ENCODE data around the gene NECTIN2. TPM values are rescaled to one million over a fixed set of nuclear protein-coding genes. Genes with fewer than 3 reads are reported as not detected.

The NECTIN2 gene
- total RNA-seq, result 103 TPM
- long read RNA-seq, transcript NECTIN2-202 (6 exons, 2,112 nt), result major isoform, 147 of 171 reads
- long read RNA-seq, partial matches to known transcripts, result 9 of 171 reads
- long read RNA-seq, other reads (novel, unspliced or antisense), result 12 of 171 reads

DNA sequence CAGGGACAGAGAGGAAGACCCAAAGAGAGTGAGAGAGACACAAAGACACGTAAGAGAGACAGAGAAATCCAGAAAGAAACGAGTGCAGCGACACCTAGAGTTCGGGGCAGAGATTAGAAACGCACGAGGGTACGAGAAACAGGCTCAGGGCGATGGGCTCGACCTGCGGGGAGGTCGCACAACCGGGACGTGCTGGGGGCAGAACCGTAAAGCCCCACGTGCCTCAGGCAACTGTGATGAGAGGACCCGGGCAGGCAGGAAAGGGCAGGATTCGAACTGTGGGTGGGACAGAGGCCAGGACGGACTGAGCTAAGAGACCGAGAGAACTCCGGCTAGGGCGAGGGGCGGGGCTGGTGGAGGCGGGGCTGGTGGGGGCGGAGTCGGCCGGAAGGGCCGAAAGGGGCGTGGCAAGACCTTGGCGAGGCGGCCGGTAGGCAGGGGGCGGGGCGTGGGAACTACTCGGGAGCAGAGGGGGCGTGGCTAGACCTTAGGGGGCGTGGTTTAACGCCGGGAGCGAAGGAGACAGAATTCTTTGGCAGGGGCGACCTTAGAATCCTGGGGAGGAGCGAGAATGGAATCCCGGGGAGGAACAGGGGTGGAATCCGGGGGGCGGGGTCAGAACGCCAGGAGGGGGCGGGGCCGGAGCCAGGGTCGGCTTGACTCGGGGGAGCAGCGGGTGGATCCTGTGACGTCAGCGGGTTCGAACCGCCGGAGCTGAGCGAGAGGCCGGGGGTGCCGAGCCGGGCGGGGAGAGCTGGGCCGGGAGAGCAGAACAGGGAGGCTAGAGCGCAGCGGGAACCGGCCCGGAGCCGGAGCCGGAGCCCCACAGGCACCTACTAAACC, at the start of gene NECTIN2:
Gene NECTIN2 (plus strand): TSS at position 686 of the 843 bp plus-strand sequence. CDS start 229 bp downstream, outside the sequence.
- peak; percentile 100 for DNase-seq (ENCODE audit: low spot score)

DNA sequence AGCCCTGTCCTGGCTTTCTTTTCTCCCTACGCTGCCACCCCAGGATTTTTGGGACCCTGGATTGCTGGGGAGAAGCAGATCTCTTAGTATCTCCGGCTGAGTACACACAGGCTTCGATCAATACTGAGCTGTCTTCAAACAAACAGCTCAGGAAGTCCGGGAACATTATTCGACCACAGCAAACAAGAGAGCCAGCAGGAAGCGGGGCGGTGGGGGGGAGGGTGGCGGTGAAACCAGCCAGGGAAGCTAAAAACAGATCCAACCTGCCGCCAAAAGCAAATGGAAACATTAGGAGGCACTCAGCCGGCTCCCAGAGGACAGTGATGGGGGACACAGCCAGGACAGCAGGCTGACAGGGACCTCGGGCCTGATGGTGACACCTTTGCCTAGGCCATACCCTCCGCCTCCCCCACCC, 49.4 kb upstream of the NECTIN2 start:
- DNase-seq (ENCODE audit: low spot score), result no peak

DNA sequence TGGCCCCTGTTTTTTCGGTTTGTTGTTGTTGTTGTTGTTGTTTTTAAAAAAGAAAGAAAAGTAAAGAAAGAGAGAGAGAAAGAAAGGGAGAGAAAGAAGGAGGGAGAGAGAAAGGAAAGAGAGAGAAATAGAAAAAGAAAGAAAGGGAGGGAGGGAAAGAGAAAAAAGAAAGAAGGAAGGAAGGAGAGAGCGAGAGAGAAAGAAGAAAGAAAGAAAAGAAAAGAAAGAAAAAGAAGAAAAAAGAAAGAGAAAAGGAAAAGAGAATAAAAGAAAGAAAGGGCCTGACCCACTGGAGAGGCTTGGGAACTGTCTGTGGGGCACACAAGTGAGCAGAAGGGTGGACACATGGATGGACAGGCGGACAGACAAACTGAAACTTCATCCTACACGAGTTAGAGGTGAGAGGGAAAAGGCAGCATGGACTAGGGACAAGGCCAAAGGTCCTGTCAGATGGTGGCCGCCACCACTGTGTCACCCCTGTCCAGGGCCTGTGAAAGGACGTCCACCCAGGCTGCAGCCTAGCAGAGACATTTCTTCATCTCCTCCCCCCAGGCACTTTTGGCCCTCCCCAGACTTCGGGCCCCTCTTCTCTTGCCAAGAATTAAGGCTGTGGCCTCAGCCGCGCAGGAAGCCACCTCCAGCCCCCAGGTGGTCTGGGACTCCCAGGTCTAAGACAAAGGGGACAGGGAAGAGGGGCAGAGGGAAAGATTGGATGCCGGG, 46.3 kb upstream of the NECTIN2 start:
- no peak for DNase-seq (ENCODE audit: low spot score)

DNA sequence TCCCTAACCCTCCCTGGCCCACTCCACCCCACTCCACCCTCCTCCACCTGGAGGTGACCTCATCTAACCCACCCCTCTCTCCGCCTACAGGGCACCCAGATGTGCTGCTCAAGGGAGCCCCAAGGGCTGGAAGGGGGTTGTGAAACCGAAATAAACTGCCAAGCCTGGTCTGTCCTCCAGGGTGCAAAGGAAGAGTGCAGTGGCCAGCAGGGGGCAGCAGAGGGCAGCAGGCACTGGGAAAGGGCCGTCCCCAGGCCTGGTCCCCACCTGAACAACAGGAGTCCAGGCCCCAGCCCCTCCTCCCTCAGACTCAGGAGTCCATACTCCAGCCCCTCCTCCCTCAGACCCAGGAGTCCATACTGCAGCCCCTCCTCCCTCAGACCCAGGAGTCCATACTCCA, 45.6 kb upstream of the NECTIN2 start:
- peak; percentile 94 for DNase-seq (ENCODE audit: low spot score)

DNA sequence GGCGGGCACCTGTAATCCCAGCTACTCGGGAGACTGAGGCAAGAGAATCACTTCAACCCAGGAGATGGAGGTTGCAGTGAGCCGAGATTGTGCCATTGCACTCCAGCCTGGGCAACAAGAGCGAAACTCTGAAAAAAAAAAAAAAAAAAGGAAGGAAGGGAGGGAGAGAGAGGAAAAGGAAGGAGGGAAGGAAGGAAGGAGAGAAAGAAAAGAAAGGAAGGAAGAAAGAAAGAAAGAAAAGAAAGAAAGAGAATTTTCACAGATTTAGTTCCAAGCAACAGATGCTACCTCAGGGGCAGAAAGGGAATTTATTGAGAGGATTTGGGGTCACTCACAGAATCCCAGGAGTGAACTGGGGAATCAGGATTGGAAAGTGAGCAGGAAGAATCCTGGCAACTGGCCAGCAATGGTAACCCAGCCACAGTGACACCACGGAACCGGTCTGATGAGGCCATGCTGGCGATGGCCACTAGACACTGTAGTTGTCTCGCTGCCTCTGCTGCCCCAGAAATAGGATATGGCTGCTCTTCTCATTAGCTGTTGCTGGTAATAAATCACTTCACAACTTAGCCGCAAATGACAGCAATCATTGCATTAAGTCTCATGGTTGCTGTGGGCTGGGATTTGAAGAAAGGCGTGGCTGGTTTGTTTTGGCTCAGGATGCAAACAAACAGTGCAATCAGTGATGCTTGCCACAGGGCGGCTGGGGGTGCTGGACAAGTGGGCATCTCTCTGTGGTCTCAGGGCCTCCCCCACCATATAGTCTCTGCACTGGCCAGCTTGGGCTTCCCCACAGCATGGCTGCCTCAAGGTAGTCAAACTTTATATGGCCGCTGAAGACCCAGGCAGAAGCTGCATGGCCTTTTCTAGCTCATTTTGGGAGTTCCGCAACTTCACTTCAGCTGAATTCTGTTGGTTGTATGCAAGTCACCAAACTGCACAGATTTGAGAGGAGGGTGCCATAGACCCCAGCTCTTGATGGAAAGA, 42.4 kb upstream of the NECTIN2 start:
- no peak for DNase-seq (ENCODE audit: low spot score)

DNA sequence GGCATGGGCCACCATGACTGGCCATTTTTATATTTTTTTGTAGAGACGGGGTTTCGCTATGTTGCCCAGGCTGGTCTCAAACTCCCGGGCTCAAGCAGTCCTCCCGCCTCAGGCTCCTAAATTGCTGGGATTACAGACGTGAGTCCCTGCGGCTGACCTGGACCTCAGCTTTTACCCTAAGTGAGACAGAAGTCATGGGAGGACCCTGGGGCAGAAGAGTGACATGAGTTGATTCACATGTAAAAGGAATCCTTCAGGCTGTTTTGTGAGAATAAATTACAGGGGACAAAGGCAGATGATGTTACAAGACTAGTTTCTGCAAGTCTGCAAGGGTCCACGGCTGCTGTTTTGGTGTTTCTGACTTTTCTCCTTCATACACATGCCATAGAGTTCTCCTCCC, 39.8 kb upstream of the NECTIN2 start:
- DNase-seq (ENCODE audit: low spot score), result no peak

DNA sequence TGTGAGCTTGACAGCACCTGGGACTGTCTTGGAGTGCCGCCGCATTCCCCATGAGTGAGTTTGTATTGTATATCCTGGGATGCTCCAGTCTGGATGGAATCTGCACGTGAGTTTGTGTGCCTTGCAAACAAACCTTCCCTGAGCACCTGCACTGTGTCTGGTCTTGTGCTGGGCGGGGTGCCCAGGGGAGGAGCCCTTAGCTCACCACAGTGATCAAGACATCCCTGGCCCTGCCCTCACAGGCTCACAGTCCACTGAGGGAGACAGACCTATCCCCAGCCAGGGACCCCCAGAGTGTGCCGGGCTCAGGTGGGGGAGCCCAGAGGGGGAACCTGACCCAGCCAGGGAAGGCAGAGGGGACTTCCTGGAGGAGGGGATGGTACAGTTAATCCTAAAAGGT, 38.9 kb upstream of the NECTIN2 start:
- no peak for DNase-seq (ENCODE audit: low spot score)

DNA sequence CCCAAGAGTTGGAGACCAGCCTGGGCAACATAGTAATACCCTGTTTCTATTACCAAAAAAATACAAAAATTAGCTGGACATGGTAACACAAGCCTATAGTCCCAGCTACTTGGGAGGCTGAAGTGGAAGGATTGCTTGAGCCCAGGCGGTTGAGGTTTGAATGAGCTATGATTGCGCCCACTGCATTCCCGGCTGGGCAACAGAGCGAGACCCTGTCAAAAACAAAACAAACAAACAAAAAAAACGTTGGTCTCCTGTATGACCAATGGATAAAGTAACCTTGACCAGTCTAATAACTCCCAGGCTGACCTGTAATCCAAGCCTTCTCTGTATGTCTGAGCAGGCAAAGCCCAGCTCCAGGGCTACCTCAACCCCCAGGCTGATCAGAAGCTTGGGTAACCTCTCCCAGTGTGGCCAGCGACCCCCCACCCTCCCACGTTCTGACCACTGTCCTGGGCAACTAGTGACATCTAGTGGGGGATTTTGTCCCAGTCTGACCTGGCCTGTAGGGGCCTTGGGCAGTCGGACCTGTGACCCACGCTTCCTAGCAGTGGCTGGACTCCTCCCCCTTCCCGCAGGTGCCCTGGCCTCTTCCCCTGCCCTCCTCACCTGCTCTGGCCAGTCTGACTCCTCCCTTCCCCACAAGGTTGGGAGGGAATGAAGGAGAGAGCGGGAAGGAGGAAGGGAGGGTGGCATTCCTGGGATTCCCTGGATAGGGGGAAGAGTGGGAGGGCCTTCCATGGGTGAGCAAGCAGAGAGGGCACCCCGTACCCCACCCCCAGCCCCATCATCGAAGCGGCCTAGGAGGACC, 38.2 kb upstream of the NECTIN2 start:
- no peak for DNase-seq (ENCODE audit: low spot score)

DNA sequence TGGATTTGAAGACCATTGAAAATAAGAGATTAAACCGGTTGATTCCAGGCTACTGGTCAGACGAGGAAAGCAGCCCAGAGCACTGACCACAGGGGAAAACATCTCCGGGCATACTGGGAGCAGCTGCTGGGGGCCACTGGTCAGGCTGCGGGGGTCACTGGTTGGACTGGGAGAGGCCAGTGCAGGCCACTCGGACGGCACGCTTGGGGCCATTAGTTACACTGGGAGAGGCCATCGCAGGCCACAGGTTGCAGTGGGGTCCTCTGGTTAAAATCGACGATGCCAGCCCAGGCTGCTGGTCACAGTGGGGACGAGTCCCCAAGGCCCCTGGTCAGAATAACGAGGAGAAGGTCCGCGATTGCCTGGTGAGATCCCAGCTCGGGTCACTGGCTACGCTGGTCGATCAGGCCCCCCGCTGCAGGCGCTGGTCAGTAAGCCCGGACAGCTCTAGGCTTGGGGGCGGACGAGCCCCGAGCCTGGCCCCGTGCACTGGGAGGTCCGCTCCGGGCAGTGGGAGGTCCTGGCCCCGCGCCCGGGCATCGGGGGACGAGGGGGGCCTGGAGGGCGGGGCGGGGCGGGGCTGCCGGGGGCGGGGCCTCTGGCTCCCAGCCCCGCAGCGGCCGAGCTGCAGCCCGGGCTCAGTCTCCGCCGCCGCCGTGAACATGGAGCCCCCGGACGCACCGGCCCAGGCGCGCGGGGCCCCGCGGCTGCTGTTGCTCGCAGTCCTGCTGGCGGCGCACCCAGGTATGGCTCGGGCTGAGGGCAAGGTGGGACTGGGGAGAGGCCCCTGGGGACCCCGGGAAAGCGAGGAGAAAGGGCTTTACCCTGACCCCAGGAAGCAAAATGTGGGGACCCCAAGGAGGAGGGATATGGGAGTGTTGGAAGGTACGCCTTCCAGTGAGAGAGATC, 37.4 kb upstream of the NECTIN2 start, which contains the start of gene BCAM:
Gene BCAM (plus strand): TSS at position 641 of the 909 bp plus-strand sequence. CDS start 22 bp downstream, at position 663.
- peak; percentile 94 for DNase-seq (ENCODE audit: low spot score)

DNA sequence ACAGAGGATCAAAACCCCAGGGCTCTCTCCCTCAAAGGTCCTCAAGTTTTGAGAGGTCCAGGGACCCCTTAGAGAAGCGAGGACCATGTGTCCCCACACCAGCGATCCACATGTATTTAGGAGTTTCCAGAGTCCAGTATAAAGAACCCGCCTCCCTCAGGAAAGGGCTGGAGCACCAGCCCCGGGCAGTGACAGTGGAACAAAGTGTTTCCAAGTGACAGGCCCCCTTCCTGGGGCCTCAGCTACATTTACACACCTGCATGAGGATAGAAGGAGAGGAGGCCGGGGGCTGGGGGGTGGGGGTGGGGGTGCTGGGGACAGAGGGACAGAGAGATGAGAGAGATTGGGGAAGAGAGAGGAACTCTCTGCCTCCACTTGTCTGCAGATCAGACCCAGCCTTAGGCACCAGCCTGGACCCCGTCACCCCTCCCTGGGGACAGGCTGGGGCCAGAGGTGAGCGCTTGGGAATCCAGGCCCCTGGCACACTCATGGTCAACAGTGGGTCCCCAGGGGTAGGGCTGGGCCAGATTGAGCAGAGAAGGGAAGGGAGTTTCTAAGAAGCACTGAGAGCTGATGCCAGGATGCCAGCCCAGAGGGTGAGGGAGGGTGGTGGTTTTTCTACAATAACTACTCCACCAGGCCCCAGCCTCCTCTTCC, 36.4 kb upstream of the NECTIN2 start:
- no peak for DNase-seq (ENCODE audit: low spot score)

DNA sequence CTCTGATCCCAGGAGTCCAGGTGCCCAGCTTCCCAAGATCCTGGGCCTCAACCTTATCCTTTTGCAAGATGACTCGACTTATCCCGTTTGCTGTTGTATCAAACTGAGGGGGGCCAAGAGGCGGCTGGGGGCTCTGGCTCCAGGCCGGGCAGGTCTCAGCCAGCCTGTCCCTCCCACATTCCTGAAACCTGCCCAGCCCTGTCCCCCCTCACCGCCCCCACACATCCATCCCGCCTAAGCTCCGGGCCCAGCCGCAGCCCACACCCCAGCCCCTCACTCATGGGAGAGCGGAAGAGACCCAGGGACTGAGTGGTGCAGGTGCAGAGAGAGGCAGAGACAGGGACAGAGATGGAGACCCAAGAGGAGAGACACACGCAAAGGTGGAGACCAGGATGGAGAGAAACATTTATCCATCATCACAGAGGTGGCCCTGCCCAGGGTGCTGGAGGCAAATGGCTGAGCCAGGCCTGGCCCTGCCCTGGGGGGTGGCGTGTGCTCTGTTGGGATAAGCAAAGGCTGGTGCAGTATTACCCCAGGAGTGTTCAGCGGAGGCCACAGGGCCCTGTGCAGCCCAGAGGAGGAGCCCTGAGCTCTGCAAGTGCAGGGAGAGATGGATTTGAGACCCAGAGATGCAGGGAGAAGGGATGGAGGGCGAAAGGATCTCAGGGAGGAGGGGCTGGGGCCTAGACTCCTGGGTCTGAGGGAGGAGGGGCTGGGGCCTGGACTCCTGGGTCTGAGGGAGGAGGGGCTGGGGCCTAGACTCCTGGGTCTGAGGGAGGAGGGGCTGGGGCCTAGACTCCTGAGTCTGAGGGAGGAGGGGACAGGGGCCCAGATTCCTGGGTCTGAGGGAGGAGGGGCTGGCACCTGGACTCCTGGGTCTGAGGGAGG, 35.6 kb upstream of the NECTIN2 start:
- no peak for DNase-seq (ENCODE audit: low spot score)

DNA sequence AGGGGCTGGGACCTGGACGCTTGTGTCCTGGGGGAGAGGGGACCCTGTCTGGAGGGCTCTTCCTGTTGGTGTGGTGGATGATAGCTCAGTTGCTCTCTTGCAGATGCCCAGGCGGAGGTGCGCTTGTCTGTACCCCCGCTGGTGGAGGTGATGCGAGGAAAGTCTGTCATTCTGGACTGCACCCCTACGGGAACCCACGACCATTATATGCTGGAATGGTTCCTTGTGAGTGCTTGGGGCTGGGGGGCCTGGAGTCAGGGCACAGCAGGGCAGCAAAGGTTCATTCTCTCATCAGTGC, 35.0 kb upstream of the NECTIN2 start:
- no peak for DNase-seq (ENCODE audit: low spot score)

DNA sequence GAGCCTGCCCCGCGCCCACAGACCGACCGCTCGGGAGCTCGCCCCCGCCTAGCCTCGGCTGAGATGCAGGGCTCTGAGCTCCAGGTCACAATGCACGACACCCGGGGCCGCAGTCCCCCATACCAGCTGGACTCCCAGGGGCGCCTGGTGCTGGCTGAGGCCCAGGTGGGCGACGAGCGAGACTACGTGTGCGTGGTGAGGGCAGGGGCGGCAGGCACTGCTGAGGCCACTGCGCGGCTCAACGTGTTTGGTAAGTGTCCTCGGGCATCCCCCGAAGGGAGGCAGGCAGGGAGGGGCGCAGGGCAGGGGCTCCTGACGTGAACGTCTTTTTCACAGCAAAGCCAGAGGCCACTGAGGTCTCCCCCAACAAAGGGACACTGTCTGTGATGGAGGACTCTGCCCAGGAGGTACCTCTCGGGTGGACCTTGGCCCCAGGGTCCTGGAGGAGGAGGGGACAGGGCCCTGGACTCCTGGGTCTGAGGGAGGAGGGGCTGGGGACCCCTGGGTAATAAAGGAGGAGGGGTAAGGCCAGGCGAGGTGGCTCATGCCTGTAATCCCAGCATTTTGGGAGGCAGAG, 33.9 kb upstream of the NECTIN2 start:
- DNase-seq (ENCODE audit: low spot score), result no peak

DNA sequence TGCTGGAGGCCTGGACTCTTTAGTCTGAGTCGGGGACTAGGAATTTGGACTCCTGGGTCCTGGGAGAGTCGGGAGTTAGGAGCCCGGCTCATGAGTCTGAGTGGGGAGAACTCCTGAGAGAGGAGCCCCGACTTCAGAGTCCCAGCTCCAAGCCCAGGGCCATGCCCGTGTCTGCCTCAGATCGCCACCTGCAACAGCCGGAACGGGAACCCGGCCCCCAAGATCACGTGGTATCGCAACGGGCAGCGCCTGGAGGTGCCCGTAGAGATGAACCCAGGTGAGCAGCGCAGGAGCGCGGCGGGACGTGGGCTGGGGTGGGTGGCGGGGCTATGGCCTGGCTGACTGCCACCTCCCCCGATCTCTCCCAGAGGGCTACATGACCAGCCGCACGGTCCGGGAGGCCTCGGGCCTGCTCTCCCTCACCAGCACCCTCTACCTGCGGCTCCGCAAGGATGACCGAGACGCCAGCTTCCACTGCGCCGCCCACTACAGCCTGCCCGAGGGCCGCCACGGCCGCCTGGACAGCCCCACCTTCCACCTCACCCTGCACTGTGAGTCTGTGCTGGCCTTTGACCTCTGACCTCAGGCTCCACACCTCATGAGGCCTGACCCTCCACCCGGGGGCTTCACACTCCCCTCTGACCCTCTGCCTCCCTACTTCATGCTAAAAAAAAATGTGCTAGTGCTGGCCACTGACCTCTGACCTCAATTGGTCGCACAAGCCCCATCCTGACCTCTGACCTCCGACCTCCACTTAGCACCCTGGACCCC, 32.8 kb upstream of the NECTIN2 start:
- no peak for DNase-seq (ENCODE audit: low spot score)

DNA sequence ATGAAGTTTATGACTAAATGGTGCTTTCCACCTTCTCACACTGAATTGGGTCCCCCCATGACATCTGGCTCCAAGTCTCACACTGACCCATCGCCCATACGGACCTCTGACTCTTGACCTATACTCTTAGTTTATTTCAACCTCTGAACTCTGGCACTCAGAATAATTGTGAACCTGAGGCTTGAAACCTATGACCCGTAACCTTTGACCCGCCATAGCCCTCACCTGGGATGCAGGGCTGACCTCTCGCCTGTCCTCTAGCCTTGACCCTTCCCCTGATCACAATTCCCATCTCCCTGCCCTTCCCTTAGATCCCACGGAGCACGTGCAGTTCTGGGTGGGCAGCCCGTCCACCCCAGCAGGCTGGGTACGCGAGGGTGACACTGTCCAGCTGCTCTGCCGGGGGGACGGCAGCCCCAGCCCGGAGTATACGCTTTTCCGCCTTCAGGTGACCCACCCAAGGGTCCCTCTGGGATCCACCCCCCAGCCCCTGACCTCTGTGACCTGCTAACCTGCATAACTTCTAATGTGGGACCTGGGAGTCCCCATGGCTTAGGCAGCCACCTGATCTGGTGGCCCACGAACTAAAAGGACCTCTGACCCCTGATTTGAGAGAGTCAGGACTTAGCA, 32.1 kb upstream of the NECTIN2 start:
- DNase-seq (ENCODE audit: low spot score), result no peak

DNA sequence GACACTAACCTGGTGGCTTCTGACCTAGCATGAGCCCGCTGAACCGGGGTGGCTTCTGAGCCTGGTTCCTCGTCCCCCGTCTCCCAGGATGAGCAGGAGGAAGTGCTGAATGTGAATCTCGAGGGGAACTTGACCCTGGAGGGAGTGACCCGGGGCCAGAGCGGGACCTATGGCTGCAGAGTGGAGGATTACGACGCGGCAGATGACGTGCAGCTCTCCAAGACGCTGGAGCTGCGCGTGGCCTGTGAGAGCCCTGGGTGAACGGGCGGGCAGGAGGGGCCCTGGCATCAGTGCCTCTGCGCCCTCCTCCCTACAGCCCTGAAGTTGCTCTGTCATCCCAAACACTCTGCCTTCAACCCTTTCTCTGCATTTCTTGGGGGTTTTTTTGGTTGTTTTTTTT, 31.6 kb upstream of the NECTIN2 start:
- no peak for DNase-seq (ENCODE audit: low spot score)
